Measurements from ENCODE around the gene B4GALNT1.

- TF ChIP-seq CTCF (IDR thresholded peaks at IDR 0.05) (no peak), POLR2A (IDR thresholded peaks at IDR 0.05) (no peak)
These were observed 41.1 kb downstream of the B4GALNT1 start for GRCh38 chr12:57591782-57592325.

All from esophagus squamous epithelium (tissue), 4 donors.